Tibial nerve (tissue), 3 donors: ENCODE results near the gene ANKRD34C.

Experiments
- POLR2A ChIP-seq, 2 donors: fragments of 450-650 bp; IDR thresholded peaks; one replicate each; pipeline ENCODE4 v1.6.1; 2017; ENCODE audit warnings: antibody characterized with exemption in 2 of 2, mild to moderate bottlenecking in 2 of 2, moderate library complexity in 2 of 2
- TF ChIP-seq, protein P1 (sequence below), 5 experiments: fragments of 200-600 bp in 3 of 5; fragments of 450-650 bp in 2 of 5; sonication (generic) in 3 of 5; IDR thresholded peaks; one replicate each; pipeline ENCODE4 v1.5.1; 2016 to 2019; ENCODE audit warnings: antibody characterized with exemption in 5 of 5, mild to moderate bottlenecking in 3 of 5, moderate library complexity in 2 of 5

DNA sequence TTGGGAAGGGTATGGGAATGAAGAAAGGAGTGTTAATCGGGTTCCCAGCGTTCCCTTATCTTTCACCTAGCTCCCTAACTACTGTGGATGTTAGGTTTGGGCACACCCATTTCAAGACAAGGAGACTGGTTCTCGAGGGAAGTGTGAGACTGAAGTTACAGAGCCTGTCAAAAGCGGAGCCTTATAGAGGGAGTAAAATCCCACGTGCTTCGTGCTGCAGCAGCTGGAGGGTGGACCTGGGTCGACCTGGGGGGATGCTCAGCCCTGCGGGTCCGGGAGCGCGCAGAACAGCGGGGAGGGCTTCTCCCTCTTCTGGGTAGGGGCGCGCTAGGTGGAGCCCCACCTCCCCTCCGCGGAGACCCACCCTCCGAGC, 28.1 kb downstream of the ANKRD34C start:
- TF ChIP-seq POLR2A (IDR thresholded peaks at IDR 0.05): no peak
- TF ChIP-seq, protein P1, sequence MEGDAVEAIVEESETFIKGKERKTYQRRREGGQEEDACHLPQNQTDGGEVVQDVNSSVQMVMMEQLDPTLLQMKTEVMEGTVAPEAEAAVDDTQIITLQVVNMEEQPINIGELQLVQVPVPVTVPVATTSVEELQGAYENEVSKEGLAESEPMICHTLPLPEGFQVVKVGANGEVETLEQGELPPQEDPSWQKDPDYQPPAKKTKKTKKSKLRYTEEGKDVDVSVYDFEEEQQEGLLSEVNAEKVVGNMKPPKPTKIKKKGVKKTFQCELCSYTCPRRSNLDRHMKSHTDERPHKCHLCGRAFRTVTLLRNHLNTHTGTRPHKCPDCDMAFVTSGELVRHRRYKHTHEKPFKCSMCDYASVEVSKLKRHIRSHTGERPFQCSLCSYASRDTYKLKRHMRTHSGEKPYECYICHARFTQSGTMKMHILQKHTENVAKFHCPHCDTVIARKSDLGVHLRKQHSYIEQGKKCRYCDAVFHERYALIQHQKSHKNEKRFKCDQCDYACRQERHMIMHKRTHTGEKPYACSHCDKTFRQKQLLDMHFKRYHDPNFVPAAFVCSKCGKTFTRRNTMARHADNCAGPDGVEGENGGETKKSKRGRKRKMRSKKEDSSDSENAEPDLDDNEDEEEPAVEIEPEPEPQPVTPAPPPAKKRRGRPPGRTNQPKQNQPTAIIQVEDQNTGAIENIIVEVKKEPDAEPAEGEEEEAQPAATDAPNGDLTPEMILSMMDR (IDR thresholded peaks at IDR 0.05): no peak
